Mucosa of descending colon (tissue), 3 donors: ENCODE data around the gene LTN1. TPM values are rescaled to one million over a fixed set of nuclear protein-coding genes. Genes with fewer than 3 reads are reported as not detected.

Experiments used
- ATAC-seq: fragments of 200-7000 bp; cut with Tn5 transposase; one replicate; pipeline ENCODE4 v1.9.1; 2020; ENCODE audit warnings: mild to moderate bottlenecking, moderate library complexity
- DNase-seq, 3 donors: peaks; one replicate each; pipeline ENCODE4 v3.0.0-alpha.2; 2020
- H3K36me3 ChIP-seq: fragments of 200-600 bp; one replicate; pipeline ENCODE4 v1.8.0; 2021; ENCODE audit warnings: low read depth, mild to moderate bottlenecking
- H3K4me1 ChIP-seq: fragments of 200-600 bp; one replicate; pipeline ENCODE4 v1.8.0; 2021; ENCODE audit warnings: low read depth, mild to moderate bottlenecking
- H3K4me3 ChIP-seq: fragments of 200-600 bp; one replicate; pipeline ENCODE4 v1.8.0; 2021; ENCODE audit warnings: mild to moderate bottlenecking
- H3K9me3 ChIP-seq: fragments of 200-600 bp; one replicate; pipeline ENCODE4 v1.8.0; 2021; ENCODE audit warnings: mild to moderate bottlenecking
- intact Hi-C, 2 donors: fragments of 100-400 bp; cut with DNase I in 1 of 2; cut with micrococcal nuclease in 1 of 2; formaldehyde crosslinking; loops; one replicate each; pipeline versions ENCODE4 v1.11.0 to v1.11.1; 2022; cut with DNase I, micrococcal nuclease
- long read RNA-seq, 2 donors: library from polyadenylated mRNA; unstranded; transcript quantifications; one replicate each; pipeline ENCODE4 v2.0.0, GENCODE V29; 2019 to 2021
- total RNA-seq, 3 donors: library from RNA; stranded (reverse); fragmentation: NEBNext Ultra II Directional in 2 of 3; extraction: Animal tissue kit (Norgen Biotek cat#: 25700) in 2 of 3; gene quantifications; one replicate each; pipeline versions ENCODE4 v1.2.1 to v1.2.4, GENCODE V29; 2021 to 2023
- TF ChIP-seq, protein P1 (sequence below): fragments of 200-600 bp; IDR thresholded peaks from one replicate; pipeline ENCODE4 v1.8.0; 2022; ENCODE audit warnings: antibody characterized with exemption, mild to moderate bottlenecking
- donor health status: DM: no; HTN: no; CAD: no; lungs with moderate emphysema.
- donor health status: DM: no; HTN: no; CAD: no.
- donor health status: DM: no; HTN: yes; CAD: no.

The LTN1 gene, protein sequence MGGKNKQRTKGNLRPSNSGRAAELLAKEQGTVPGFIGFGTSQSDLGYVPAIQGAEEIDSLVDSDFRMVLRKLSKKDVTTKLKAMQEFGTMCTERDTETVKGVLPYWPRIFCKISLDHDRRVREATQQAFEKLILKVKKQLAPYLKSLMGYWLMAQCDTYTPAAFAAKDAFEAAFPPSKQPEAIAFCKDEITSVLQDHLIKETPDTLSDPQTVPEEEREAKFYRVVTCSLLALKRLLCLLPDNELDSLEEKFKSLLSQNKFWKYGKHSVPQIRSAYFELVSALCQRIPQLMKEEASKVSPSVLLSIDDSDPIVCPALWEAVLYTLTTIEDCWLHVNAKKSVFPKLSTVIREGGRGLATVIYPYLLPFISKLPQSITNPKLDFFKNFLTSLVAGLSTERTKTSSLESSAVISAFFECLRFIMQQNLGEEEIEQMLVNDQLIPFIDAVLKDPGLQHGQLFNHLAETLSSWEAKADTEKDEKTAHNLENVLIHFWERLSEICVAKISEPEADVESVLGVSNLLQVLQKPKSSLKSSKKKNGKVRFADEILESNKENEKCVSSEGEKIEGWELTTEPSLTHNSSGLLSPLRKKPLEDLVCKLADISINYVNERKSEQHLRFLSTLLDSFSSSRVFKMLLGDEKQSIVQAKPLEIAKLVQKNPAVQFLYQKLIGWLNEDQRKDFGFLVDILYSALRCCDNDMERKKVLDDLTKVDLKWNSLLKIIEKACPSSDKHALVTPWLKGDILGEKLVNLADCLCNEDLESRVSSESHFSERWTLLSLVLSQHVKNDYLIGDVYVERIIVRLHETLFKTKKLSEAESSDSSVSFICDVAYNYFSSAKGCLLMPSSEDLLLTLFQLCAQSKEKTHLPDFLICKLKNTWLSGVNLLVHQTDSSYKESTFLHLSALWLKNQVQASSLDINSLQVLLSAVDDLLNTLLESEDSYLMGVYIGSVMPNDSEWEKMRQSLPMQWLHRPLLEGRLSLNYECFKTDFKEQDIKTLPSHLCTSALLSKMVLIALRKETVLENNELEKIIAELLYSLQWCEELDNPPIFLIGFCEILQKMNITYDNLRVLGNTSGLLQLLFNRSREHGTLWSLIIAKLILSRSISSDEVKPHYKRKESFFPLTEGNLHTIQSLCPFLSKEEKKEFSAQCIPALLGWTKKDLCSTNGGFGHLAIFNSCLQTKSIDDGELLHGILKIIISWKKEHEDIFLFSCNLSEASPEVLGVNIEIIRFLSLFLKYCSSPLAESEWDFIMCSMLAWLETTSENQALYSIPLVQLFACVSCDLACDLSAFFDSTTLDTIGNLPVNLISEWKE (N-terminal part only)
- total RNA-seq, result 10 to 100 TPM; 24.5 to 32.7 (median 30.9) TPM
- long read RNA-seq, donor 1, full-length matches to known transcripts, result 6 of 17 reads
- long read RNA-seq, donor 1, partial matches to known transcripts, result 10 of 17 reads
- long read RNA-seq, donor 1, other reads (novel, unspliced or antisense), result 1 of 17 reads
- long read RNA-seq, donor 2, partial matches to known transcripts, result 10 of 11 reads
- long read RNA-seq, donor 2, other reads (novel, unspliced or antisense), result 1 of 11 reads

DNA sequence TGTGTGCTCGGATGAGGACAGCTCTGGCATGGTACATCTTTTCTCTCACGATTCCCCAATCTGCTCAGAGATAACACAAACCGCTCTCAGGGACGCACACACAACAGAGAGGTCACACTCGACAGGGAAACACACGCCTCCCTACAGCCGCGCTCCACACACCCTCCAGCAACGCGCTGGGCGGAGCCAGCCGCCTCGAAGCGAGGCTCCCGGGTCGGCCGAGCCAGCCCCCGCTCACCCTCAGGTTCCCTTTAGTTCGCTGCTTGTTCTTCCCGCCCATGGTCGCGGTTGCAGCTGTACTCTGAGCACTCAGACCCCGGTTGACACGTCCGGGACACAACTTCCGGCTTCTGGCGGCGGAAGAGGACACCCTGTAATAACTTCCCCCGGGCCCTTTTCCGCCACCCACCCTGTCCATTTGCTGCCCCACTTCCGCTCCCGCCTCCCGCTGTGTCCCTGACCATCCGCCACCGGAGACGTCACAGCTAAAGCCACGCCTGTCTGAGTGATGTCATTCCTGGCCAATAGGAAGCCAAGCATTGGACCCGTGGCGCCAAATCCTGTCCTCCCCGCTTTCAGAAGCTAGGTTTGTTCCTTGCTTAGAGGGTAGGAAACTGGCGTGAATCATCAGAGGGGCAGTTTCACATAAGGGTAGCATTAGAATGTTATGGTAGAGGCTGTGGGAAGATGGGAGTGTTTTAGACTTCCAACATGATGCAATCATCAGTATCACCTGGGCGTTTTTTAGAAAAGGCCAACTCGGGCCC lies at the start of gene LTN1:
Gene LTN1, minus strand, starts transcription at position 352 of the 767 bp plus-strand sequence. Its CDS starts 72 bp downstream, at position 280.
- Histone ChIP-seq H3K9me3 (no peaks in the 10 kb centered on the region), H3K36me3 (no peaks in the 10 kb centered on the region), H3K4me1 (peaks cover 16% of the 10 kb centered on the region), H3K4me3 (peak within 1 kb of the TSS; percentile 74)
- peak; percentile 98 to 99 (median 99) for DNase-seq
- TF ChIP-seq, protein P1, sequence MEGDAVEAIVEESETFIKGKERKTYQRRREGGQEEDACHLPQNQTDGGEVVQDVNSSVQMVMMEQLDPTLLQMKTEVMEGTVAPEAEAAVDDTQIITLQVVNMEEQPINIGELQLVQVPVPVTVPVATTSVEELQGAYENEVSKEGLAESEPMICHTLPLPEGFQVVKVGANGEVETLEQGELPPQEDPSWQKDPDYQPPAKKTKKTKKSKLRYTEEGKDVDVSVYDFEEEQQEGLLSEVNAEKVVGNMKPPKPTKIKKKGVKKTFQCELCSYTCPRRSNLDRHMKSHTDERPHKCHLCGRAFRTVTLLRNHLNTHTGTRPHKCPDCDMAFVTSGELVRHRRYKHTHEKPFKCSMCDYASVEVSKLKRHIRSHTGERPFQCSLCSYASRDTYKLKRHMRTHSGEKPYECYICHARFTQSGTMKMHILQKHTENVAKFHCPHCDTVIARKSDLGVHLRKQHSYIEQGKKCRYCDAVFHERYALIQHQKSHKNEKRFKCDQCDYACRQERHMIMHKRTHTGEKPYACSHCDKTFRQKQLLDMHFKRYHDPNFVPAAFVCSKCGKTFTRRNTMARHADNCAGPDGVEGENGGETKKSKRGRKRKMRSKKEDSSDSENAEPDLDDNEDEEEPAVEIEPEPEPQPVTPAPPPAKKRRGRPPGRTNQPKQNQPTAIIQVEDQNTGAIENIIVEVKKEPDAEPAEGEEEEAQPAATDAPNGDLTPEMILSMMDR, result no peak
- intact Hi-C loops, result no loop called here
- peak; percentile 100 for ATAC-seq

DNA sequence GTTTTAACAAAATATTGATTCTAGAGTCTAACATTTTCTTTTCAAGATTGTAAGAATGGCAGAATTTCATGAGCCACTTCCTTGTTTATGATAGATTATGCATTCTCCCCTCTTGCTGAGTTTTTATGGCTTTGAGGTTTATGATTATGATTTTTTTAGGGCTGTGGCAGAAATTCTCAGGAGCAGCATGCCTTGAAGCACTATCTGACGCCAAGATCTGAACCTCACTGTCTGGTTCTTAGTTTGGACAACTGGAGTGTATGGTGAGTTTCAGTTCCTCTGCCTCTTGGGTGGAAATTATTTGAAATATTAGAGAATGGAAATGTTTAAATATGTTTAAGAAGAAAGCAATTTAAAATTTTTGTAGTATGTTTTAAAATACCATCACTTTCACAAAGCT lies 42.0 kb upstream of the LTN1 start:
- no peaks in the 10 kb centered on the region for H3K4me1 ChIP-seq
- no peaks in the 10 kb centered on the region for H3K9me3 ChIP-seq
- no peak for DNase-seq
- peak; percentile 84 for ATAC-seq
- TF ChIP-seq, protein P1, result no peak
- H3K36me3 ChIP-seq, result peaks cover 7% of the 10 kb centered on the region
- H3K4me3 ChIP-seq, result no peak overlapping the region
- intact Hi-C loops, result no loop called here

DNA sequence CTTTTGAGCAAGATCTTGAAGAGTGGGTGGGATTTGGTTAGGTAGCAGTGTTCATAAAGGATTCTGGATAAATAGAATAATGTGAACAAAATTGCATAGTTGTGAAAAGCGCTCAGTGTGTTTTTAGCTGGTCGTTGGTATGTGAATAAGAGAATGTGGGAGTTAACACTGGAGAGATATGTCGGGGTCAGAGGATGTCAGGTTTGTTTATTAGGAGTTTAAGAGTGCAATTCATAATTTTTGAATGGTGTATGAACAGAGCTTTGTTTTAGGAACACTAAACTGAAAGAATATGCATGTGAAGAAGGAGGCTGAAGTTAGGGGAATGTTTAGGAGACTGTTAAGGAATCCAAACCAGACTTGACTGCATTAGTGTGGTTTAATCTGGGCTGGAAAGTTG lies 41.2 kb upstream of the LTN1 start:
- intact Hi-C loops, result no loop called here
- ATAC-seq (no peak), DNase-seq (no peak)
- Histone ChIP-seq H3K4me3 (no peak overlapping the region), H3K9me3 (no peaks in the 10 kb centered on the region), H3K4me1 (no peaks in the 10 kb centered on the region), H3K36me3 (peaks cover 7% of the 10 kb centered on the region)
- TF ChIP-seq, protein P1, result no peak

DNA sequence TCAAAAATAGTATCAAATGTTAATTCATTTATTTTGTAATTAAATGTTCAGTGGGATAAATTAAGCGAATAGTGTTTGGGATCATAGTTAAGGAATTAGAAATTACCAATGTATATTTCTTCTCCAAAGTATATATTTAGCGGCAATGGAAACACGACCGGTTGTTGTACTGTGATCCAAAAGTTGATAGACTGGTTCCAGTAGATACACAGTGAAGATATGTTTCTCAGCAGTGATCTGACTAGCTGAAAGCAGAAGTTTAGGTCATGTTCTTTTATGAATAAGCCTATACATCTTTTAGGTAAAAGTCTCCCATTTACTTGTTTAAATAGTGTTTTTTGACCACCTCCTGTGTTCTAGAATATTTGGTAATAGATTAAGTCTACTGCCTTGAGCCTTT lies 40.6 kb upstream of the LTN1 start:
- H3K9me3 ChIP-seq, result no peaks in the 10 kb centered on the region

More for the DNA sequence above, 40.6 kb upstream of the LTN1 start:
- H3K36me3 ChIP-seq, result peaks cover 7% of the 10 kb centered on the region
- H3K4me3 ChIP-seq, result no peak overlapping the region
- no peak for ATAC-seq
- DNase-seq, result no peak
- no peaks in the 10 kb centered on the region for H3K4me1 ChIP-seq
- TF ChIP-seq, protein P1, result no peak
- intact Hi-C loops, result no loop called here
